Activated CD4-positive, alpha-beta T cell treated with anti-CD3 and anti-CD28 coated beads, Interleukin-2, Interleukin-6, amounts not matched to agents 100 ng/mL and 50 ng/mL, durations not matched to agents 16 hours and 8 hours (primary cell): ENCODE measurements around the gene TSPAN31.

Experiments
- DNase-seq: peaks from one replicate; pipeline ENCODE4 v3.0.0-alpha.2; 2020

TSPAN31 gene

DNA sequence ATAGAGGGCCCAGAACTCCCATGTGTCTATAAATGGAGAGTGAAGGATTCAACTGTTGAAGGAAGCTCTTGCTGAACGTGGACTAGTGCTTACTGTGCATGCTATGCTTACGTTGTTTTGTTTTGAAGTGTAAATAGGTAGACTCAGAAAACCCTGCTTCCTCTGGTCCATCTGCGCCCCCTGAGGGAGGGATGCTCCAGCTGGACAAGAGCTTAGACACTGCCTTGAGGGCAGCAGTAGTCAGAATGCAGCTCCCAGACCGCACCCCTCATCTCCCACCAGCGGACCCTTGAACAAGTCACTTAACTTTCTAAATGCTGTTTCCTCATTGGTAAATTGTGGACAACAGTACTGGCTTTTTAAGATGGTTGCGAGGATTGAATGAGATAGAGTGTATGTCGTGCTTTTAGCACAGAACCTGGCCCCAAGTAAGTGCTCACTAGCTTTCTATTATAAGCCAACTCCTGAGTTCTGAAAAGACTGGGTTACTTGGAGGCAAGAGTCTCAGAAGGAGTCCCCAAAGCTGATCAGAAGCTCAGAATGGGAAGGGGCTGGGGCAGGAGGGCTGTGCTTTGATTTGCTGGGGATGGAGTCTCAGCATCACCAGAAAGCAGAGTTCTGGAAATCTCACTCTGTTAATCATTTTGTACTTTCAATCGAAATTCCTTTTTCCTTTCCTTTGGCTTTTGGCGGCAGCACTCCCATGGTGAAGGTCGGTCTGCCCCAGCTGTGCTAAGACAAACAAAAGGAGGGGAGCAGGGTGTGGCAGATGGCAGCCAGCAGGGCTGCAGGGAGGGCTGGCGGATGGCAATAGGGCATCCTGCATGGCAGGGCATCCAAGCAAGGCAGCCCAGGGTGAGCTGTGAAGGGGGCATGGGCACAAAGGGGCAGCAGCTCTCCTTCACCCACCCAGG, 21.9 kb upstream of the TSPAN31 start:
- no peak for DNase-seq

DNA sequence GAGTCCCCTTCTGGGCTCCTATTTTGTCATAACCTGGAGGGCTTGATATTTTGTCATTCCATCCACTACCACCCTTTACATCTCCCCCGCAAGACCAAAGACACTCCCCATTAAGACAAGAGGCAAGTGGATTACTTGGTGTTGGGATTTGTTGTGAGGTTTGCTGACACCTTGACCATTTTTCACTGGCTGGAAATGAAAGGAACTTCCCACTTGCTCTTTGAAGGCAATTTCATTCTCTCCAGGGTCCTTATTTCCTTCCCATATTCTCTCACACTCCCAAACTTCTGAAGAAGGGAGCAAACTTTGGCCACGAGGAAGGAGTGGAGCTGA, 21.2 kb upstream of the TSPAN31 start:
- no peak for DNase-seq

DNA sequence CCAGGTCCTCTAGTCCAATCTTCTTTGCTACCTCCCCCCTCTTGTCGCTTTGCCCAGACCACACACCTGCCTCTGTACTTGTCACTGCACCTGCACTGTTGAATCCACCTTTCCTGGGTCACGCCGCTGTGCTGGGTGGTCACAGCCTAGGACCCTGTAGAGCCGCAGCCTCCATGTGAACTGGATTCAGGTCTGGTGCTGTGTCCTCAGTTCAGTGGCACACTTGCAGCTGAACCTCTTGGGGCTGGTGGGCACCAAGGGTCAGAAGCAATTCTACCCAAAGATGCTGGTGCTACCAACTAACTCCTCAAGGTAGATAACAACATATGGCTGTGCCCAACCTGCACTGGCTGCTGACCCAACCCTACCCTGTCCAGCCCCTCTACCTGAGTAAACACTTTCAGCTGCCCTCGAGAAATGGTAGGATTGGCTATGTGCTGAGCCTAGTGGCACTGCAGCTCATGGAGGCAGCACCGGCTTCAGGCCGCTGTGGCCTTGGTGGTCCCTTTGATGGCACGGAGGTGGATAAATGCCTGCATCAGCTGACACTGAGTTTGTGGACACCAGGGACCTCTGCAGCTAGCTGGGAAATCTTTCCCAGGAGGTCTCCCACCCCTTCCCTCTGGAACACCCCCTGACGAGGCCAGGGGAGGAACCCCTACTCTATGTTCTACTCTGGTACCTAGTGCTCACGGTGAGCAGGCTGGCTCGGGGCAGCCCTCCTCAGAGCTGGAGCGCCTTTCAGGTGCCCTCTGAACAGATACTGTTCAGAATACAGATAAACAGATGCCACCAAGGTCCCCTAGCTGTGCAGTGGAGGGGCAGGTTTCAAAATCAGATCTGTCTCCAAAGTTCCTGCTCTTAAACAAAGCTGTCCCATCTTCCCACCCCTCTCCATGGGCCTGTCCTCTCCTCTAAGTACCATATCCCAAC, 20.6 kb upstream of the TSPAN31 start:
- no peak for DNase-seq

DNA sequence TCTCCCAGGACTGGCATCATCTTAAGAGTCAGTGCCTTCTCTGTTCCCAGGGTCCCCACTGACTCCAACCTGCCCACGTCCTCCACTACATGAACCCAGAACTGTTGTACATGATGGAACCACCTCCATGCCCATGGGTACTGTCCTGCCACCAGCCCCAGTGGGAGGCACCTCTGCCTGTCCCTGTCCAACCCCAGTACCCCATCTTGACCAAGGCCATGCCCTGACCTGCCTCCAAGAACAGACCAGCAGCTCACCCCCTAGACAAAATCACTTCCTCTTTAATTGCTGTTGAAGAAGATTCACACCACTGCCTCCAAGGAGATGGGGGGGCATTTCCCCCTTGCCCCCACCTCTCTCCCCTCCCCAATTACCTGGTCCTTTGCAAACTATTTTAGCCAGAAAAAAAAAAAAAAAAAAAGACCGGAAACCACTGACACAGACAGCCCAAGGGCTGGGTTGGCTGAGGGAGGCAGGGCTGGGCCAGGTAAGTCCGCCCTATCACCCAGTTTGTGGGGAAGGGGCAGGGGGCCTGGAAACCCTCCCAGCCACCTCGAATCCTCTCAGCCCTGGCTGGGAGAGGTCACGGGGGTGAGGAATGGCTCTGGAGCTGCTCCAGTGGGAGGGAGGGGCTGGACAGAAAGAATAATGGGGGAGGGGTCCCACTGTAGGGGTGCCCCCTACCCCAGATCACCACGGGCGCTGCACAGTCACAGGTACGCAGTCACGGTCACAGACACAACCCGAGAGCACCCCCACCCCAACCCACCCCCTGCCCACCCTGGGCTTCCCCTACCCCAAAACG, 19.7 kb upstream of the TSPAN31 start:
- DNase-seq = no peak

DNA sequence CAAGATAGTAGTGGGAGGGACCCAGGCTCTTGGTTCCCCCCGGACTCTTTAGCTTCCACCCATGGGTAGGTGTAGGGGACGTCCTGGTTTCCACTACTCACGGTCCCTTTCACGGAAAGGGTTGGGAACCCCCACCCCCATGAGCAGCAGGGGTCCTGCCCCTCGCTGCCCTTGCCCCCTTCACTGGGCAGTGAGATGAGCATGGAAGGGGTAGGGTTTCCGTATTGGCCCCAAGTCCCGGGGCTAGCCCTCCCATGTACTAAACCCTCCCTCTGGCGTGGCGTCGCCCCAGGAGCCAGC, 19.0 kb upstream of the TSPAN31 start:
- no peak for DNase-seq

DNA sequence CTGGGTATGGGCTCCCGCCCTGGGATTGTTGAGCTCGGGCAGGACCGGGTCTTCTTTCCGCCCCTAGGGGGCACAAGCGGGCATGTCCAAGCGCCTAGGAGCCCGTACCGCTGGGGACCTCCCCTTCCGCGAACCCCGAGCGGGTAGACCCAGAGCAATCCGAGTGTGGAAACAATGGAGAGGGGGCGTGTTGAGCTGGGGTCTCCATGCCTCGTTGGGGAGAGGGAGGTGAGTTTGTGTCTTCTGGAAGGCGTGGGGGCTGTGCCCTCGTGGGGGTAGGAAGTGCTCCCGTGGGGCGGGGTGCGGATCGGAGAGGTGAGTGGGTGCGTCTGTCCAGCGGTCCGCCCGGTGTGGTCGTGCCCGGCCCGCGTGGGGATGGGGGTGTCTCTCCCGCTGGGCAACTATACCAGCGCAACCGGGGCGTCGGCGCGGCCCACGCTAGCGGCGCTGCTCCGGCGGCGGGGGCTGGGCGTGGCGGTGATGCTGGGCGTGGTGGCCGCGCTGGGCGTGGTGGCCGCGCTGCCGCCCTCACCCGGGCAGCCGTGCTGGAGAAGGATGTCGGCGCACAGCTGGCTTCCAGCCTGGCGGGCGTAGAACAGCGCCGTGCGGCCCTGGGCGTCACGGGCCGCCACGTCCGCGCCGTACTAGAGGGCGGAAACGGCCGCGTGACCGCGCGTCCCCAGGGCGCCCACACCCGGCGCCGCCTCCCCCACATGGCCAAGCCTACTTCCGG, 18.5 kb upstream of the TSPAN31 start:
- DNase-seq = peak; percentile 35

DNA sequence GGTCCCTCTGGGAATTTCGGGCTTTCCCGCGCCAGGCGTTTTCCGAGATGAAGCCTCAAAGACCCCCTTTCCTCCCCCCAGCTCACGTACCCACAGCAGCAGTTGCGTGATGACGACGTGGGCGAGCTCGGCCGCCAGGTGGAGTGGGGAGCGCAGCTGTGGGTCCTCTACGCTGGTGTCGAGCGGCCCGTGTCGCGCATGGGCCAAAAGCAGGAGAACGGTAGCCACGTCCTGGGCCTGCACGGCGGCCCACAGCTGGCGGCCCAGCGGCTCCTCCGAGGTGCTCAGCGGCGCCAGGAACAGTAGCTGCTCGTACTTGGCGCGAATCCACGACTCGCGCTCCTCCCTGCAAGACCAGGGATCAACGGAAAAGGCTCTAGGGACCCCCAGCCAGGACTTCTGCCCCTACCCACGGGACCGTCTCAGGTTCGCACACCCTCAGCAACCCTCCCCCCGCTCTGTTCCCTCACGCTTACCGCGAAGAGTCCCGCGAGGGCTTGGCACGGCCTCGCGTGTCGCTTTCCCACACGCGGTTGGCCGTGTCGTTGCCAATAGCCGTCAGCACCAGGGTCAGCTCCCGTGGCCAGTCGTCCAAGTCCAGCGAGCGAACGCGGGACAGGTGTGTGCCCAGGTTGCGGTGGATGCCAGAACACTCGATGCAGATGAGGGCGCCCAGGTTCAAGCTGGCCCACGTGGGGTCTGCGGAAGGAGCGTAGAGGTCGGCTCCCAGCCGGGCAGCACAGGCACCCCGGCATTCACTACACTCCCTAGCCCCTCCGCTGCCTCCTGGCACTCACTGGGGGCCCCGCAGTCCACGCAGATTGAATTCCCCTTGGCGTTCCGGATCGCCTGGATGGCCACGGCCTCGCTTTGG, 17.7 kb upstream of the TSPAN31 start:
- DNase-seq = no peak

DNA sequence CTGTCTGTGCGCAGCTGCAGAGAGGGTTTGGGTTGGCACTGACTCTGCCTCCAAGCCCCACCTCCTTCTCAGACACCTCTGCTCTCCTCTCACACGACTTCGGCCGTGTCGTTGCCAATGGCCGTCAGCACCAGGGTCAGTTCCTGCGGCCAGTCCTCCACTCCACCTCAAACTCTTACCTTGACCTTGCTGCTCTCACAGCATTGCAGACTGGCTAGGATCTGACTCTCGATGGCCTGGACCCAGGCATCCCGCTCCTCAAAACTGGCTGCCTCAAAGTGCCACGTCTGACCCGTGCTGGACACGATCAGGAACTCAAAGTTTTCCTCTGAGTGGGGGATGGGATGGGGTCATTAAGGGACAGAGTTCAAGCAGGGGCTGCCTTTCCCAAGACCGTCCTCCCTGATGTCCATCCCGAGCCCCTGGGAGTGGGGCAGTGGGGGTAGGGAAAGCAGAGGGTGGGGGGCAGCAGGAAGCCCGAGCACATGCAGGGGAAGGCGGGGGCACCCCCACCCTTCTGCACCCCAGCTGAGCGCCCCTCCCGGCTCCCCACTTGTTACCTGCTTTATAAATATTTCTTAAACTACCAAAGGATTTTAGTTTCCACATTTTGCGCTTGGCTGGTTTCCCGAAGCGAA, 17.0 kb upstream of the TSPAN31 start:
- DNase-seq = no peak

DNA sequence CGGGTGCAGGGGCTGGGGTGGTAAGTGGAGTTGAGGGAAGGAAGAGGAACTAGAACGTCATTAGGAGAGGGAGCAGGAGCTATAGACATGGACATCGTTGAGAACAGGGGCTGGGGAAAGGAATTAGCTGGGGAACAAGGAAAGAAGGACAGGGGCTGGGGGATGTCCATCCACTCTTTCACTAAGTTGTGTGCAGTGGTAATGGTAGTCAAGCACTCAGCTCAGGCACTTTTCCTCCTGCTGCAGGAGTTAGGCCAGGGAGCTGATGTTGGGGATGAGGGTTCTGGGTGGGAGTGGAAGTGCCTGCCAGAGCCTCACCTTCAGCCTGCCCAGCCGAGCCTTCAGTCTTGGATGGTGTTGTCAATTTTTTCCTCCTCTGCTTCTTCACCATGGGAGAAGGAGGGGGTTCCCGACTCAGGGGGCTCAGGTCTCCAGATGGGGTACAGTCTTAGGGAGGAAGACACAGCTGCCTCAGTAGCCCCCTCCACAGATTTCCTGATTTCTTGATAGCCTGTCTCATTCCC, 15.5 kb upstream of the TSPAN31 start:
- DNase-seq = no peak

DNA sequence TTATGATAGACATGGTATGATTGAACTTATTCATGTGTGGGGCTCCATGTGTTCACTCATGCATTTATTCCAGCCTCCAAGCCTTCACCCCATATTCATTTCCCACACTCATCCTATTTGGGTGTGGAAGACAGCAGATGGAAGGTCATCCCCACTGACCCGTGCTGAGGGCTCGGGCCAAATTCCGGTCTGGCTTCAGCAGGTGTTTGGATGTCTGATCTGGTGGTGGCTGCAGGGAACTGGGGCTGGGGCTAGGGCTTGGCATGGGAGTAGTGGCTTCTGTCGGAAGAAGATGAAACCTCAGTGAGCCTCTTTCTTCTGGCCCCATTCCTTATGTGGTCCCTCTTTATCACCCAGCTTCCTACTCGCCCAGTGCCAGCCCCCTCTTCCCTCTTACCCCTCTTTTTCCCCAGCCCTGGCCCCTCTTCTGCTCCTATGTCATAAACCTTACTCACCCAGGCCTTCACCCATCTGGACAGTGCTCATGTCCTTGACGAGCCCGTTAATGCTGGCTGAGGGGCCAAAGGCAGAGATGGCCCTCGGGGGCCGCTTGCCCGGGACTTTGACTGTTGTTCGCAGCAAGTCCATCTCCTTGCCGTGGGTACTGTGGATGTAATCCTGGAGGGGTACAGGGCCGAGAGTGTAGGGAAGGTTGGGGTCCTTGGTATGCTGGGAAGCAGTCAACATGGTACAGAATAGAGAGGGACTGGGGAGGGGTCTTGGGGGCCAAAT, 14.3 kb upstream of the TSPAN31 start:
- no peak for DNase-seq

DNA sequence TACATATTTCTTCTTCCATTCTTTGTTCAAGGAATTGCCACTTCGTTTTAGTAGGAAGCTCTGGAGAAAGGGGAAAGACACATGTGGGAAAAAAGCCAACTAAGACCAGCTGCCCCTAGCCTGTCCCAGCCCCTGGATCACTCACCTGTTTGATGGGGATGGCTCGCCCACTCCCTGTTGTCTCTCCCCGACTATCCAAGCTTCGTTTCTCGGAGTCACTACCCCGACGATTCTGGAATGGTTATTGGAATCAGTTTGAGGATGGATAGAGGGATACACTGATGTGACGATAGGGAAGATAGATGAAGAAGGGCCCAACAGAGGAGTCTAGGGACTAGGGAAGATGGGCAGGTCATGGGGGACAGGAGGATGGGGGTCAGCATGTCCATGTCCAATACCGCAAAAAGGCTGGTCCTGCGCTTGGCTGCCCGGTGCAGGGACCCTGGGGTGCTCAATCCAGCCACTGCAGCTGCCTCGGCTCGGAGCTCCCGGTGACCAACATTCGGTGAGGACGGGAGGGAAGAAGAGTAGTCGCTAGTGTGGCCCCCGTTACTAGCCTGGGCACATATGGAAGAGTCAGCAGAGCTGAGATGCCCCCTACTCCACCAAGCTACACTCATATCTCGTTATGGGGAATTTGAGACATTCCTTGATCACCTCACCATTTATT, 13.3 kb upstream of the TSPAN31 start:
- no peak for DNase-seq

DNA sequence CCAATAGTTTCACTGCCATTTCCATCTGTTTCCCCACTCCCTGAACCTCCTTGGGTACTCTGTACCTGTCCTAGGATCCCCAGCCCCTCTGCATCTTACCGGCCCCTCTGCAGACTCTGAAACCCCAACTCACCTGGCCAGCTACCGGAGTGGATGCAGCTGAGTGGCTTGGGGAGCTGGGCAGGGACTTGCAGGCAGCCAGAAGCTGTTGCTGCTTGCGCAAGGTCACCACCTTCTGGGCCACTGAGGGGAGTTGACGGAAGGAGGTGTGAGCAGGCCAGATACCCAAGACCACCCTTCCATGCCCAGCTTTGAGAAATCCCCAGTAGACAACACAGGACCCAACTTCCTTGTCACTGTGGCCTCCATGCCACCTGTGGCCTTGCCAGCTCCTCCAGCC, 12.6 kb upstream of the TSPAN31 start:
- no peak for DNase-seq

DNA sequence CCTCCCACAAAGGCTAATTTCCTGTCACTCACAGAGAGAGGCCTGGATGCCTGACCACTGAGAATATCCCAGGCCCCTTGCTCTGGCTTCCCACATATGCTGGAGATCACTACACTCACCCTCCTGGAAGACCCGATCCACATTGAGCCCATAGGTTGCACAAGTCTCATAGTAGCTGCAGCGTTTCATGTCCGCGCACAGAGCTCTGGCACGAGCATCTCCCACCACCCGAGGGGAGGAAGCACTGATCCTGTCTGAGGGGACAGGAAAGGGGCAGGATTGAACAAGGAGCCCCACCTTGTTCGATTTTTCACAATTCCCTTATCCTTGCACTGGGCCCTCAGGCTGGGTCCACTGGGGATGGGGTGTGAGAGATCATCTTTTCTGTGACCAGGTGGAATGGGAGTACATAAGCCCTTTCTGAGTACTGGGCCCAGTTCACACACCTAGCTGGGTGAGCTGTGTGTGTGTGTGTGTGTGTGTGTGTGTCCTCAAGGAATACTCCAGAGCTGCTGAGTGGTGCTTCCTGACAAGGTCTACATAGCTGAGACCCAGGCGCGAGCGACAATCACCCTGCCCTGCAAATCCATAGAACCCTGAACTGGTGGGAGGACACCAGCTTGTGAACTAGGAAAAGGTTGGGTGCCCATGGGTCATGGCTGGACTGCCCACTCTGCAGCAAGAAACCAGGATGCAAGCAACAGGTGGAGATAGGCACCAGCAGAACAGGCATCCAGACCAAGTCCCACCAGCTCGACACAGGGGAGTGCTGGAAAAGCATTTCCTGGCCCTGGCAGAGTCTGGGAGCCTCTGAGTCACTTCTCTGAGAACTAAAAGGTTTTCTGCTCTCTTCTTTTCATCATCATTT, 11.9 kb upstream of the TSPAN31 start:
- no peak for DNase-seq

DNA sequence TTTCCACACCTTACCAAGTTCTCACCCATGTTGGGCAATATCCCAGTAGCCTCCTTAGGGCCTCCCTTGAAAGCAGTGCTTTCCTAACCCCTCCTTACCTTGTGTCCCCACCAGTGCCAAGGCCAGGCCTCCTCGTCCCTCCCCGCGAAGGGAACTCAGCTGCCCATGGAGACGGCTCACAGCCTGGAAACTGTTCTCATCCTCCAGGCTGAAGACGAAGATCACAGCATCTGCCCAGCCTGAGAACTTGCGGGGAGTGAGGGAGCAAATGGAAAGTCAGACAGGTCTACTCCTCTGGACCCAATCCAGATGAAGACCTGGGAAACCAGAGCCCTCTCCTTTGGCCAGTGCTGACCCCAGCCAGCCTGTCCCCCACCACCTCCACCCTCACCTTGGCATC, 10.9 kb upstream of the TSPAN31 start:
- no peak for DNase-seq

DNA sequence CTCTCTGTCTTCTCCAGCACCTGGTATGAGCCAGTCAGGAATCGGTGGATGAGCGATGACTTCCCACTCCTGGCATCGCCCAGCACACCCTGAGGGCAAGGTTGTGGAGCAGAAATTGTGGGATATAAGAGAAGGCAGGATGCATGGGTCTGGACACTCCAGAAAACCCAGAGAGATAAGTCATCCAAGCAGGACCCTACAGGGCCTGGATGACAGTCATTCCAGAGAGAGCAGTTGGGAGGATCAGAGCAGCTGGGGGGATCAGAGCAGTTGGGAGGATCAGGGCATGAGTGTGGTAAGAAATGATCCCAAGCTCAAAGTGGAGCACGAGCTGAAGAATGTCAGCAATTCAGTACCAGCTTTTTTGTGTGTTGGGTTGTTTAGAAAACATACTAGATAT, 10.2 kb upstream of the TSPAN31 start:
- DNase-seq = no peak

DNA sequence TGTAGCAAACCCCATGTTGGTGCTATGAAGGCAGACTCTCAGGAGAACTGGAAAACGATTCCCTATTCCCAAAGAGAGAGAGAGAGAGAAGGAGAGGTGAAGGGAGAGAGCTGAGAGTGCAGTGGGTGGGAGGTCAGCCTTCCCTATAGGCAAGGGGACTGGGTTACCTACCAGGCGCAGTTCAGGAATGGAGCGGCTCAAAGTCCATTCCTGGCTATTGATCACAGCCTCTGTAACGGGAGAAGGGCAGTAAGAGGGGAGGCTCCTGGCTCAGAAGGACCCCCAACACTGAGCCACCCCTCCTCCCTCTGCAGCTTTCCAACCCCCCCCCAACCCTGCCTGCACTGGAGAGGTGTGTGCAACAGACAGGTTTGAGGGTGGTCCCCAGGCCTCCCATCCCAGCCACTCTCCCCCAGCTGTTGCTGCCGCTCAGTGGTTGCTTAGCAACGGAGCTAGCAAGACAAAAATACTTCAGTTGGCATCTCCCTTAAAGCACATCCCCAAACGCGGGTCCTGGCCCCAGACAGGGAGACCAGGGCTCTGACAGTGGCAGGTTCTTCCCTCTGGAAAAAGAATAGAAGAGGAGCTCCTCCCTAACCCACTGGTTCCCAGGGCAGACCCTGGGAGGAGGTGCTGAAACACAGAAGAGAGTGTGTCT, 9.5 kb upstream of the TSPAN31 start:
- no peak for DNase-seq

DNA sequence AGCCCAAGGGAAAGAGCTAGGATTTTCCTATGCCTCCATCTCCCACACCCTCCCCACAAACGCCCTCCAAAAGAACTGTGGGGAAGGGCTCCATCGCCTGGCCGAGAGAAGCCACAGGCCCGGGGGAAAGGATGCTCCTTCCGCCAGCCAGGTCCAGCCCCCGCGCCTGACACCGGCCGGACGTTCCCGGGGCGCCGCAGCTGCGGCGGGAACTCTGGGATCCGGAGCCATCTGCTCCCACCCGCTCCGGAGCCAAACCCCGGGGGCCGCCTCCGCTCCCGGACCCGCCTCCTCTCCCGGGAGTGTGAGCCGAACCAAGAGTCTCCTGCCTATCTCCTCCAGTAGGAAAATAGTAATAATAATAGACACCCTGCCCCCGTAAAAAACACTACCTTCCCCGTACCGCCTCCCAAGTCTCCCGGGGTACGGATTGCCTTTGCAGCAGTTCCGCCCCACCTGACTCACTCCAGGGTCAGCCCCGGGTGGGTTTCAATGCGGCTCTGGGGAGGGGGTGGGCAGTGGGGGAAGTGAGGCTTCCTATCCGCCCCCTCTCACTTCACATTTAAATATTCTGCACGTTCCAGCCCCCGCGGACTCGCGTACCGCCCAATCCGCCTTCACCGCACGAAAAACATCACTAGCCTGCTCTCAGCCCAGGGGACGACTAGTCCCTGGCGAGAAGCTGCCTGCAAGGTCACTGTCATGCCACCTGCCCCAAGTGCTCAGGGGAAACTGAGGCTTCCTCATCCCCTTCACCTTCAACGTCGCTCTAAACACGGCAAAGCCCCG, 8.7 kb upstream of the TSPAN31 start:
- DNase-seq = no peak
